ENCODE data around the gene TMPRSS11E. TPM values are rescaled to one million over a fixed set of nuclear protein-coding genes. Genes with fewer than 3 reads are reported as not detected.

TMPRSS11E gene
- total RNA-seq, 1 donor from 2014 or later = not detected

- no peaks in the 10 kb centered on the region for H3K9me3 Mint-ChIP-seq (ENCODE audit: unreplicated experiment)
- H3K4me1 Mint-ChIP-seq (ENCODE audit: low read depth, unreplicated experiment) = no peaks in the 10 kb centered on the region
- H3K4me3 Mint-ChIP-seq (ENCODE audit: unreplicated experiment) = no peak overlapping the region
- H3K36me3 Mint-ChIP-seq (ENCODE audit: unreplicated experiment) = no peaks in the 10 kb centered on the region
- peaks cover 1% of the 10 kb centered on the region for H3K27me3 Mint-ChIP-seq (ENCODE audit: unreplicated experiment)
- TF ChIP-seq CTCF (IDR thresholded peaks at IDR 0.05; ENCODE audit: partially characterized antibody, unreplicated experiment) = no peak
- no peak for DNase-seq
- H3K27ac Mint-ChIP-seq (ENCODE audit: unreplicated experiment) = no peak overlapping the region
These were observed 14.5 kb downstream of the TMPRSS11E start for GRCh38 chr4:68461790-68462189.

- no peak overlapping the region for H3K4me3 Mint-ChIP-seq (ENCODE audit: unreplicated experiment)
- DNase-seq = no peak
- H3K27ac Mint-ChIP-seq (ENCODE audit: unreplicated experiment) = no peak overlapping the region
- TF ChIP-seq CTCF (IDR thresholded peaks at IDR 0.05; ENCODE audit: partially characterized antibody, unreplicated experiment) = no peak
- no peaks in the 10 kb centered on the region for H3K27me3 Mint-ChIP-seq (ENCODE audit: unreplicated experiment)
- no peaks in the 10 kb centered on the region for H3K4me1 Mint-ChIP-seq (ENCODE audit: low read depth, unreplicated experiment)
- no peaks in the 10 kb centered on the region for H3K9me3 Mint-ChIP-seq (ENCODE audit: unreplicated experiment)
- no peaks in the 10 kb centered on the region for H3K36me3 Mint-ChIP-seq (ENCODE audit: unreplicated experiment)
These were observed 15.4 kb downstream of the TMPRSS11E start for GRCh38 chr4:68462691-68463090.

- Mint-ChIP-seq H3K27me3 (ENCODE audit: unreplicated experiment) (no peaks in the 10 kb centered on the region), H3K36me3 (ENCODE audit: unreplicated experiment) (no peaks in the 10 kb centered on the region), H3K4me1 (ENCODE audit: low read depth, unreplicated experiment) (no peaks in the 10 kb centered on the region), H3K9me3 (ENCODE audit: unreplicated experiment) (no peaks in the 10 kb centered on the region), H3K4me3 (ENCODE audit: unreplicated experiment) (no peak overlapping the region), H3K27ac (ENCODE audit: unreplicated experiment) (no peak overlapping the region)
- DNase-seq = no peak
- no peak for TF ChIP-seq CTCF (IDR thresholded peaks at IDR 0.05; ENCODE audit: partially characterized antibody, unreplicated experiment)
These were observed 16.5 kb downstream of the TMPRSS11E start for GRCh38 chr4:68463796-68464195.

GRCh38 chr4:68465058-68465457 is 17.8 kb downstream of the TMPRSS11E start:
- H3K4me3 Mint-ChIP-seq (ENCODE audit: unreplicated experiment) = no peak overlapping the region
- no peak for TF ChIP-seq CTCF (IDR thresholded peaks at IDR 0.05; ENCODE audit: partially characterized antibody, unreplicated experiment)
- H3K27me3 Mint-ChIP-seq (ENCODE audit: unreplicated experiment) = no peaks in the 10 kb centered on the region
- no peak overlapping the region for H3K27ac Mint-ChIP-seq (ENCODE audit: unreplicated experiment)
- H3K36me3 Mint-ChIP-seq (ENCODE audit: unreplicated experiment) = no peaks in the 10 kb centered on the region
- DNase-seq = no peak
- H3K4me1 Mint-ChIP-seq (ENCODE audit: low read depth, unreplicated experiment) = no peaks in the 10 kb centered on the region
- no peaks in the 10 kb centered on the region for H3K9me3 Mint-ChIP-seq (ENCODE audit: unreplicated experiment)

- H3K36me3 Mint-ChIP-seq (ENCODE audit: unreplicated experiment) = no peaks in the 10 kb centered on the region
- no peak for TF ChIP-seq CTCF (IDR thresholded peaks at IDR 0.05; ENCODE audit: partially characterized antibody, unreplicated experiment)
- H3K4me1 Mint-ChIP-seq (ENCODE audit: low read depth, unreplicated experiment) = no peaks in the 10 kb centered on the region
- H3K27me3 Mint-ChIP-seq (ENCODE audit: unreplicated experiment) = no peaks in the 10 kb centered on the region
- DNase-seq = no peak
- no peak overlapping the region for H3K27ac Mint-ChIP-seq (ENCODE audit: unreplicated experiment)
- no peak overlapping the region for H3K4me3 Mint-ChIP-seq (ENCODE audit: unreplicated experiment)
- no peaks in the 10 kb centered on the region for H3K9me3 Mint-ChIP-seq (ENCODE audit: unreplicated experiment)
These were observed 18.9 kb downstream of the TMPRSS11E start for GRCh38 chr4:68466185-68466584.
